ENCODE measurements around the gene SRD5A1. TPM values are rescaled to one million over a fixed set of nuclear protein-coding genes. Genes with fewer than 3 reads are reported as not detected.

SRD5A1 gene
- total RNA-seq, 1 experiment from 2014 or later: 24.7 TPM

DNA sequence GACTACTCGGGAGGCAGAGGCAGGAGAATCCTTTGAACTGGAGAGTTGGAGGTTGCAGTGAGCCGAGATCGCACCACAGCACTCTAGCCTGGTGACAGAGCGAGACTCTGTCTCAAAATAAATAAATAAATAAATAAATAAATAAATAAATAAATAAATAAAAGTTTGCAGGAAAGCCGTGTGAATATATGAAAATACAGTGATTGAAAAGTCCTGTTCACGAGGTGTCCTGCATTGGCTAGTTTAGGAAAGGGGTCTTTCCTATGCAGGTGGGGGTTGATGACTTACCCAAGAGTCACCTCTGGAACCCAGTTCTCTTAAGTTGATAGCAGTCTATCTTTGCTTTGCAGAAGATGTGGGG, 87.3 kb downstream of the SRD5A1 start:
- ChIA-PET POLR2A (no interaction called here), RAD21 (ENCODE audit: low non-redundant PET in 1 of 2, low total read pairs in 2 of 2, uncharacterized antibody in 2 of 2, unreplicated experiment in 2 of 2) (no interaction called here), CTCF (no interaction called here)
- no peaks in the 10 kb centered on the region for H3K9me2 ChIP-seq (ENCODE audit: insufficient read depth)
- H3K27ac ChIP-seq (ENCODE audit: low read depth, low read length): no peak overlapping the region
- BruUV-seq (replicated peaks): no TSS peak
- H3K4me2 ChIP-seq (ENCODE audit: low read length): no peak overlapping the region
- H3K79me2 ChIP-seq (ENCODE audit: insufficient read depth, low read length): peaks cover 99% of the 10 kb centered on the region
- H3K9ac ChIP-seq (ENCODE audit: low read length): no peak overlapping the region
- intact Hi-C loops (cut with micrococcal nuclease): no loop called here
- no peaks in the 10 kb centered on the region for H3K27me3 ChIP-seq (ENCODE audit: insufficient read depth, low read length)
- H4K20me1 ChIP-seq (ENCODE audit: insufficient read depth): peaks cover 22% of the 10 kb centered on the region; the same call in 1 of the 2 replicates
- H2AFZ ChIP-seq (ENCODE audit: low read depth, low read length, poor library complexity, severe bottlenecking): no peak overlapping the region
- no peak for ATAC-seq
- DNase-seq (ENCODE audit: low read depth, low spot score): no peak
- TF ChIP-seq POLR2A (IDR thresholded peaks at IDR 0.05; ENCODE audit: borderline replicate concordance, extremely low read depth, insufficient read depth, insufficient read length): no peak
- no peak for TF ChIP-seq EGR1 (IDR thresholded peaks at IDR 0.05; ENCODE audit: low read depth)
- TF ChIP-seq SRF (IDR thresholded peaks at IDR 0.05; ENCODE audit: low read depth): no peak
- TF ChIP-seq CBX3 (IDR thresholded peaks at IDR 0.05; ENCODE audit: low read depth): no peak
- TF ChIP-seq, protein P1, sequence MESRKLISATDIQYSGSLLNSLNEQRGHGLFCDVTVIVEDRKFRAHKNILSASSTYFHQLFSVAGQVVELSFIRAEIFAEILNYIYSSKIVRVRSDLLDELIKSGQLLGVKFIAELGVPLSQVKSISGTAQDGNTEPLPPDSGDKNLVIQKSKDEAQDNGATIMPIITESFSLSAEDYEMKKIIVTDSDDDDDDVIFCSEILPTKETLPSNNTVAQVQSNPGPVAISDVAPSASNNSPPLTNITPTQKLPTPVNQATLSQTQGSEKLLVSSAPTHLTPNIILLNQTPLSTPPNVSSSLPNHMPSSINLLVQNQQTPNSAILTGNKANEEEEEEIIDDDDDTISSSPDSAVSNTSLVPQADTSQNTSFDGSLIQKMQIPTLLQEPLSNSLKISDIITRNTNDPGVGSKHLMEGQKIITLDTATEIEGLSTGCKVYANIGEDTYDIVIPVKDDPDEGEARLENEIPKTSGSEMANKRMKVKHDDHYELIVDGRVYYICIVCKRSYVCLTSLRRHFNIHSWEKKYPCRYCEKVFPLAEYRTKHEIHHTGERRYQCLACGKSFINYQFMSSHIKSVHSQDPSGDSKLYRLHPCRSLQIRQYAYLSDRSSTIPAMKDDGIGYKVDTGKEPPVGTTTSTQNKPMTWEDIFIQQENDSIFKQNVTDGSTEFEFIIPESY (IDR thresholded peaks at IDR 0.05; ENCODE audit: extremely low read depth, insufficient replicate concordance, low read length): no peak
- no peak for TF ChIP-seq EZH2phosphoT487 (IDR thresholded peaks at IDR 0.05; ENCODE audit: borderline replicate concordance)
- no peak for TF ChIP-seq SP1 (IDR thresholded peaks at IDR 0.05; ENCODE audit: low read depth)
- TF ChIP-seq SIN3A (IDR thresholded peaks at IDR 0.05; ENCODE audit: low read depth): no peak
- no peak for TF ChIP-seq ZFX (IDR thresholded peaks at IDR 0.05)
- H3K36me3 ChIP-seq (ENCODE audit: control insufficient read depth in 1 of 2, insufficient read depth in 2 of 2, low read length in 2 of 2): peaks cover 6 to 34% of the 10 kb centered on the region in 2 experiments; a peak in 3 of 4 replicates
- no peaks in the 10 kb centered on the region for H3K9me3 ChIP-seq (ENCODE audit: control insufficient read depth in 1 of 2, insufficient read depth in 1 of 2, low read depth in 1 of 2, low read length in 2 of 2)
- no peak overlapping the region for H3K4me3 ChIP-seq (replicated peaks in 1 of 2; ENCODE audit: low read depth in 1 of 2, low read length in 2 of 2)
- peaks cover 2 to 5% of the 10 kb centered on the region in 2 experiments; a peak in 3 of 4 replicates for H3K4me1 ChIP-seq (ENCODE audit: control insufficient read depth in 1 of 2, insufficient read depth in 2 of 2, low read length in 2 of 2)

DNA sequence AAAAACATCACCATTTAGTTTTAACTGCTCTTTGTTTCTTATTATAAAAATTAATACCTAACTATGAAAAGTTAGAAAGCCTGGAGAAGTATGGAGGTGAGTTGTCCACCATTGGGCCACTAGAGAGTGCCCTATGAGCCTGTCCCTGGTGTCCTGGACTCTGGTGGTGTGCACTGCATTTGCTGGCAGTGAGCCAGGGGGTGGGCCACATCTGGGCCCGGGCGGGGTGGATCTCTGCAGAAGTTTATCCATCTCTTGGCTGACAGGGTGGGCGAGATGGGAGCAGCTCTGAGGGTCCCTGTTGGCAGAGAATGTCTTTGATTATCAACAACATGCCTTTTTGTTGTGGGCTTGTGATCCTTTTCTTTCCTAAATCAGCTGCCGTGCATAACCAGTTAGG, 88.2 kb downstream of the SRD5A1 start:
- DNase-seq (ENCODE audit: low read depth, low spot score) (no peak), ATAC-seq (no peak)
- POLR2A ChIA-PET: no interaction called here
- H3K4me1 ChIP-seq (ENCODE audit: control insufficient read depth in 1 of 2, insufficient read depth in 2 of 2, low read length in 2 of 2): no peaks in the 10 kb centered on the region
- peaks cover 18% of the 10 kb centered on the region; the same call in 1 of the 2 replicates for H4K20me1 ChIP-seq (ENCODE audit: insufficient read depth)
- no peak overlapping the region for H3K4me3 ChIP-seq (replicated peaks in 1 of 2; ENCODE audit: low read depth in 1 of 2, low read length in 2 of 2)
- no peaks in the 10 kb centered on the region for H3K9me2 ChIP-seq (ENCODE audit: insufficient read depth)
- TF ChIP-seq, protein P2, sequence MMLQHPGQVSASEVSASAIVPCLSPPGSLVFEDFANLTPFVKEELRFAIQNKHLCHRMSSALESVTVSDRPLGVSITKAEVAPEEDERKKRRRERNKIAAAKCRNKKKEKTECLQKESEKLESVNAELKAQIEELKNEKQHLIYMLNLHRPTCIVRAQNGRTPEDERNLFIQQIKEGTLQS (IDR thresholded peaks at IDR 0.05): no peak
- no peak for TF ChIP-seq RAD21 (IDR thresholded peaks at IDR 0.05; ENCODE audit: low read depth)
- TF ChIP-seq CBX3 (IDR thresholded peaks at IDR 0.05; ENCODE audit: low read depth): no peak
- TF ChIP-seq EZH2phosphoT487 (IDR thresholded peaks at IDR 0.05; ENCODE audit: borderline replicate concordance): no peak
- TF ChIP-seq ELF1 (IDR thresholded peaks at IDR 0.05; ENCODE audit: borderline replicate concordance, low read depth): no peak
- TF ChIP-seq SRF (IDR thresholded peaks at IDR 0.05; ENCODE audit: low read depth): no peak
- TF ChIP-seq ZFX (IDR thresholded peaks at IDR 0.05): no peak
- RAD21 ChIA-PET (ENCODE audit: low non-redundant PET in 1 of 2, low total read pairs in 2 of 2, uncharacterized antibody in 2 of 2, unreplicated experiment in 2 of 2): no interaction called here
- intact Hi-C loops (cut with micrococcal nuclease): no loop called here
- no peaks in the 10 kb centered on the region for H3K9me3 ChIP-seq (ENCODE audit: control insufficient read depth in 1 of 2, insufficient read depth in 1 of 2, low read depth in 1 of 2, low read length in 2 of 2)
- CTCF ChIA-PET: no interaction called here
- peaks cover 99% of the 10 kb centered on the region for H3K79me2 ChIP-seq (ENCODE audit: insufficient read depth, low read length)
- no peak overlapping the region for H2AFZ ChIP-seq (ENCODE audit: low read depth, low read length, poor library complexity, severe bottlenecking)
- no peak overlapping the region for H3K27ac ChIP-seq (ENCODE audit: low read depth, low read length)
- no peaks in the 10 kb centered on the region for H3K27me3 ChIP-seq (ENCODE audit: insufficient read depth, low read length)
- no peak overlapping the region for H3K4me2 ChIP-seq (ENCODE audit: low read length)
- H3K36me3 ChIP-seq (ENCODE audit: control insufficient read depth in 1 of 2, insufficient read depth in 2 of 2, low read length in 2 of 2): peaks cover 6 to 30% of the 10 kb centered on the region in 2 experiments; a peak in 3 of 4 replicates
- H3K9ac ChIP-seq (ENCODE audit: low read length): no peak overlapping the region
- BruUV-seq (replicated peaks): no TSS peak

Data from HCT116 (cell line).